ENCODE results near the gene UGCG.

DNA sequence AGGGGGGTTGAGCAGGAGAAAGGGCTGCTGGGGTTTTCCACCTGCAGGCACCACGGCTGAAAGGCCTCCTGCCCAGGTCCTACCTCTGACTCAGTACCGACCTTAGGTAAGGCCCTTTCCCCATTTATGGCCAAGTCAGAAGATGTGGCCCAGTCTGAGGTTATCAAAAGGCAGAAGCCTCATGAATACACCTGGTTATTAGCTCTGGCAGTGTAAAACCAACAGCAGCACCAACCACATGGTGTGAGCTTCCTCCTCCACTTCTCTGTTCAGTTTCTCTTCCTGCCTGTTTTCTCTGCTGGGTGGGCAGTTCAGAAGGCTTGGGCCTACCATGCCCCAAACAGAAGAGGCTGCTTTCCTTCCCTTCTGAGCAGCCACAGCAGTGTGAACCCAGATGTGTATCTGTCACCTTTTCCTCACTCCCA, 86.9 kb downstream of the UGCG start:
- TF ChIP-seq, protein P1, sequence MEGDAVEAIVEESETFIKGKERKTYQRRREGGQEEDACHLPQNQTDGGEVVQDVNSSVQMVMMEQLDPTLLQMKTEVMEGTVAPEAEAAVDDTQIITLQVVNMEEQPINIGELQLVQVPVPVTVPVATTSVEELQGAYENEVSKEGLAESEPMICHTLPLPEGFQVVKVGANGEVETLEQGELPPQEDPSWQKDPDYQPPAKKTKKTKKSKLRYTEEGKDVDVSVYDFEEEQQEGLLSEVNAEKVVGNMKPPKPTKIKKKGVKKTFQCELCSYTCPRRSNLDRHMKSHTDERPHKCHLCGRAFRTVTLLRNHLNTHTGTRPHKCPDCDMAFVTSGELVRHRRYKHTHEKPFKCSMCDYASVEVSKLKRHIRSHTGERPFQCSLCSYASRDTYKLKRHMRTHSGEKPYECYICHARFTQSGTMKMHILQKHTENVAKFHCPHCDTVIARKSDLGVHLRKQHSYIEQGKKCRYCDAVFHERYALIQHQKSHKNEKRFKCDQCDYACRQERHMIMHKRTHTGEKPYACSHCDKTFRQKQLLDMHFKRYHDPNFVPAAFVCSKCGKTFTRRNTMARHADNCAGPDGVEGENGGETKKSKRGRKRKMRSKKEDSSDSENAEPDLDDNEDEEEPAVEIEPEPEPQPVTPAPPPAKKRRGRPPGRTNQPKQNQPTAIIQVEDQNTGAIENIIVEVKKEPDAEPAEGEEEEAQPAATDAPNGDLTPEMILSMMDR (IDR thresholded peaks at IDR 0.05), result no peak
- TF ChIP-seq, protein P2, sequence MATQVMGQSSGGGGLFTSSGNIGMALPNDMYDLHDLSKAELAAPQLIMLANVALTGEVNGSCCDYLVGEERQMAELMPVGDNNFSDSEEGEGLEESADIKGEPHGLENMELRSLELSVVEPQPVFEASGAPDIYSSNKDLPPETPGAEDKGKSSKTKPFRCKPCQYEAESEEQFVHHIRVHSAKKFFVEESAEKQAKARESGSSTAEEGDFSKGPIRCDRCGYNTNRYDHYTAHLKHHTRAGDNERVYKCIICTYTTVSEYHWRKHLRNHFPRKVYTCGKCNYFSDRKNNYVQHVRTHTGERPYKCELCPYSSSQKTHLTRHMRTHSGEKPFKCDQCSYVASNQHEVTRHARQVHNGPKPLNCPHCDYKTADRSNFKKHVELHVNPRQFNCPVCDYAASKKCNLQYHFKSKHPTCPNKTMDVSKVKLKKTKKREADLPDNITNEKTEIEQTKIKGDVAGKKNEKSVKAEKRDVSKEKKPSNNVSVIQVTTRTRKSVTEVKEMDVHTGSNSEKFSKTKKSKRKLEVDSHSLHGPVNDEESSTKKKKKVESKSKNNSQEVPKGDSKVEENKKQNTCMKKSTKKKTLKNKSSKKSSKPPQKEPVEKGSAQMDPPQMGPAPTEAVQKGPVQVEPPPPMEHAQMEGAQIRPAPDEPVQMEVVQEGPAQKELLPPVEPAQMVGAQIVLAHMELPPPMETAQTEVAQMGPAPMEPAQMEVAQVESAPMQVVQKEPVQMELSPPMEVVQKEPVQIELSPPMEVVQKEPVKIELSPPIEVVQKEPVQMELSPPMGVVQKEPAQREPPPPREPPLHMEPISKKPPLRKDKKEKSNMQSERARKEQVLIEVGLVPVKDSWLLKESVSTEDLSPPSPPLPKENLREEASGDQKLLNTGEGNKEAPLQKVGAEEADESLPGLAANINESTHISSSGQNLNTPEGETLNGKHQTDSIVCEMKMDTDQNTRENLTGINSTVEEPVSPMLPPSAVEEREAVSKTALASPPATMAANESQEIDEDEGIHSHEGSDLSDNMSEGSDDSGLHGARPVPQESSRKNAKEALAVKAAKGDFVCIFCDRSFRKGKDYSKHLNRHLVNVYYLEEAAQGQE (IDR thresholded peaks at IDR 0.05; ENCODE audit: insufficient read depth in 1 of 2, low read depth in 2 of 2, low read length in 1 of 2), result no peak
- no peak for TF ChIP-seq TCF7L2 (IDR thresholded peaks at IDR 0.05; ENCODE audit: low read depth, low read length)
- no peak for TF ChIP-seq POLR2AphosphoS5 (IDR thresholded peaks at IDR 0.05; ENCODE audit: low read depth, low read length)
- no peak for TF ChIP-seq SIN3A (IDR thresholded peaks at IDR 0.05; ENCODE audit: borderline replicate concordance, insufficient read depth, low read depth, low read length)
